Dermis blood vessel endothelial cell (primary cell): Measurements from ENCODE around the gene NT5C1A. TPM values are rescaled to one million over a fixed set of nuclear protein-coding genes. Genes with fewer than 3 reads are reported as not detected.

Experiments used
- DNase-seq: peaks from one replicate; pipeline ENCODE4 v3.0.0; 2010
- total RNA-seq: library from RNA; depleted of rRNA; stranded (reverse); fragments of >200 nt; gene quantifications from 2 replicates; pipeline ENCODE4 v1.2.3, GENCODE V29; 2014

Gene NT5C1A
- total RNA-seq, 1 donor from 2014 or later, result not detected

DNA sequence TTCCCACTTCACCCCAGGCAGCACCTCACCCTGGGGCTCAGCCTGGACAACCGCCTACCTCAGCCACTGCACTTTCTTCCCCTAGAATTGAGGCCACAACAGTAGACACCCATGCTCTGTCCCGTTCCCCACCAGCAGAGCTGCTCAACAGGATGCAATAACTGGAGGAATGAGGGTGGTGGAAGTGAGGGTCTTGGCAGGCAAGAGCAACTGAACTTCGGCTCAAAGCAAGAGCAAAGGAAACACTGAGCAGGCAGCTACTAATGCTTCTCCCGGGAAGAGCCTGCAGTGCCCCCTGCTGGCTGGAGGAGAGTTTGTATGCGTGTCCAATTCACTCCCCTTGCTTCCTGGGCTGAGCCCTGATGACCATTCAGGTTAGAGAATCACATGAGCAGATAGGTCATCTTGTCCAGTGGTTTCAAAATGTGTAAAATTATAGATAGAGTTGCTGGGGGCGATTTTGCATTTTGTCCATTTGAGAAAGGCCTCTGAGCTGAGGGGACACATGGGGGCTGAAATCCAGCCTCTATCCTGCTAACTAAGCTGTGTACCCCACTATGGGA lies 13.9 kb downstream of the NT5C1A start:
- DNase-seq, result peak; percentile 71

DNA sequence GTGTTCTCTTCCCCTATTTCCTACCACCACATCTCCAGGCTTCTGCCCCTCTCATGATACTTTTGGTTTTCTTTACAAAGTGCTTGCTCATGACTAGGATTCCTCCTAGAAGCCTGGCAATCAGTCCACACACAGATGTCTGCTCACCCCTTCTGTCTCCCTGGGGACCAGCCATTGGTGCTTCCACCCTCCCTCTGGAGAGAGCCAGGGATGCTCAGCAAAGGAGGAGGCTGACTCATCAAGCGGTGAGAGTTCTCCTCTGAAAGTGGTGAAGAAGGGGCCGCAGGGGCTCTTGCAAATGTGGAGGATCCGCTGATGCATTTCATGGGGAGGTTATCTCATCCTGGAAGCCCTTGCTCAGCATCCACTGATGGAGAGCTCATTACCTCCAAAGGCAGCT lies 14.5 kb downstream of the NT5C1A start:
- DNase-seq, result no peak

DNA sequence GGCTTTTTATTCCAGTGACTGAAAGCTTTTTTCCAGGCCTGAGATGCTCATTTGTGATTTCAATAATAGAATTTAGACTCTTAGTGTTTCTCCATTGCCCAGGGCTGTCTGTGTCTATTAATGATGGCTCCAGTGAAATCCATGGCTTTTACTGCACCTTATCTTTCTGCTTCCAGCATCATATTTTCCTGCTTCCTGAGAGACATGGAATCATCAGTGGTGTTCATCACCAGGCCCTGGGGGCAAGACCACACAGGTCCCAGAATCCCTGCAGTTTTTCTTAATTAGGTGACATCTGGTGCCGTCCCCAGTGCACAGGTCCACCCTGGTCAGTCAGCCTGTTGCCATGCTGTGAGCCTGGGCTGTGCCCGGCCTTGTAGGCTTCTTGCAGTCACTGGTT lies 15.5 kb downstream of the NT5C1A start:
- DNase-seq, result no peak

DNA sequence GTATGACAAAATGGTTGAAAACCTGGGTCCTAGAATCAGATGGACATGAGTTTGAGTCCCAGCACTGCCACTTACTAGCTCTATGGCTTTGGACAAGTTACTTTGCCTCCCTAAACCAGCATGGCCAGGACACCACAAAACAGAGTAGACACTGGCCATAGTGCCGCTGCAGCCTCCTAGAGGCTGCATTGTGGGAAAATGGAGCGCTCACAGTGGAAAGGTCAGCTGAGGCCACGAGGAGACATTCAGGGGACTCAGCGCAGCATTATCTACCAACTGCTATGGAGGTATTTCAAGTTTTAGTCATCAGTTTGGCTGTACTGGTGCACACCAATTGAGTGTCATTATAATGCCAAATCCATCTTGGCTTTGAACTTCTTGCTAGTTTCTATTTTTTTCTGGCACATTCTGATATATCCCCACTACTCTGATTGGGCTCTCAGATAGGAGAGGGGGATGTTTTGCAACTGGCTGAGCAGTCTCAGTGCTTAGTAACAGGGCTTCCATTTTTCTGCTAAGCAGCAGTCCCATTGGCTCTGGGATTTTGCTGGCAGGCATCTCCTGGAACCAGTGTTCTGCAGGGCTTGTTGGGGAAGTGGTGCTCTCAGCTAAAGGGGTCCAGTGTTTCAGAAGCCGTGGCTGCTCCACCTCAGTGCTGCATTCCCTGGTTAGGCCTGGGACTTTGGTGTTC lies 16.2 kb downstream of the NT5C1A start:
- DNase-seq, result no peak

DNA sequence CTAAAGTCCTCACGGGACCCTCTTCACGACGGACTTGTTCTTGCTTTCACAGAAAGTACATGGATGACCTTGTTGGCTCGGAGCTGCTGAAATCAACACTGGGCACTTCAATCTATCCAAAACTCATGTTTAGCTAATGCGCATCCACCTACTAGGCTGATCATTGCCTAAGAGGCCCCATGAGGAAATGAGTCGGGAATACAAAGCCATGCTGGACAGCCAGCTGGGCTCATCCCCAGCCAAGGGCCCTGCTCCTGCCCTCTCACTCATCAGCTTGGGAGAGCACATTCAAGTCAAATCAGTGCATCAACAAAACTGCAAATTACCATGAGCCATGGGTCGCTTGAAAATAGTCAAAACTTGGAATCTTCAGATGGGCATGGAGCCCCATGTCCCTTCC lies 17.6 kb downstream of the NT5C1A start:
- no peak for DNase-seq

DNA sequence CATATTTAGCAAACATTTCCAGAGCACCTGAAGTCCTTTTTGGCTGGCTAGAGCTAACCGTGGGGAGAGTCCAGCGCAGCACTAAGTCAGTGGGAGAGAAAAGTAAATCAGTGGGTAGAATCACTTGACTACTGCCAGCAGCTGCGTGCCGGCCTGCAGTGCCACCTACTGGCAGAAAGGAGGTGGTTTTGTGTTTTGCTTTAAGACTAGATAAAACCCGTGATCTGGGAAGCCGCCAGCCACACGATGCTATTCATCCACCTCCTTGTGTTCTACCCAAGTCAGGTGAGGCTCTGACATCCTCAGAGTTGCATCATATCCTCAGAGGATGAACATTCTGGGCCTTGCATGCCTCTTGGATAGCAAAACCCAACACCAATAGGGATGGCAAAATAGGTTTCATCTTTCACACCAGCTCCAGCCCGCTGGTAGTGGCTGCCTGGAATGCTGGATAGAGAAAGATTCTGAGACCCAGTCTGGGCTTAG lies 18.3 kb downstream of the NT5C1A start:
- DNase-seq, result peak; percentile 84

DNA sequence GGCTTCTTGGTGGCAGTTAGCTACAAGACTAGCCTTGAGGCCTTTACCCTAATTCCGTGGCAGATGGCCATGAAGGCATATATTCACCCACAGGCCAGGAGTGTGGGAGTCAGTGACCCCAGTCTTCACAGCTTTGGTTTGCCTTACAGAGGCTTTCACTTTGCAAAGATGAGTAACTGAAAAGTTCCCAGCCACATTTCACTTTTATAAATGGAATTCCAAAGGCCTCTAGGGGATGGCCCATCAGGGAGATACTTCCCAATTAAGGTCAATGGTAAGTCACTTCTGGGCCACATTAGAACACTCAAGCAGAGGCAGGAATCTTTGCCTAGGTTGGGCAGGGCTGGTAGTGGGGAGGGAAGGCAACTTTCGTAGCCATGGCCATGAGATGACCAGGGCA lies 19.4 kb downstream of the NT5C1A start:
- no peak for DNase-seq

DNA sequence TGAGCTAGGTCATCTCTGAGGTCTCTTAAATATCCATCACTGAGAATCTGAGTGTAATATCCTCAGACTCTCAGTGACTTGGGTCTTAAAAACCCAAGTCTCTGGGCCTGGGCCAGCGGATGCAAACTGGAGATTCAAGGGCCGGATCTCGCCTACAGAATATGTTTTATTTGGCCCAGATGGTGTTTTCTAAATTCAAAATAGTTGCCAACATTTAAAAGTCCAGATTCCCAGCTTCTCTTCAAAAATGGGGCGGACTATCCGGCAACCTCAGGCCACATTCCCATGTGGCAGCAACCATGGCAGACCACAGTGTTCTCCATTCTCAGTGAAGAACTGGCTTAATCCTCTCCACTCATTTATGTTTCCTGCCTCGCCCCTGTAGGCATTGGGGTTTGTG lies 19.8 kb downstream of the NT5C1A start:
- DNase-seq, result no peak

DNA sequence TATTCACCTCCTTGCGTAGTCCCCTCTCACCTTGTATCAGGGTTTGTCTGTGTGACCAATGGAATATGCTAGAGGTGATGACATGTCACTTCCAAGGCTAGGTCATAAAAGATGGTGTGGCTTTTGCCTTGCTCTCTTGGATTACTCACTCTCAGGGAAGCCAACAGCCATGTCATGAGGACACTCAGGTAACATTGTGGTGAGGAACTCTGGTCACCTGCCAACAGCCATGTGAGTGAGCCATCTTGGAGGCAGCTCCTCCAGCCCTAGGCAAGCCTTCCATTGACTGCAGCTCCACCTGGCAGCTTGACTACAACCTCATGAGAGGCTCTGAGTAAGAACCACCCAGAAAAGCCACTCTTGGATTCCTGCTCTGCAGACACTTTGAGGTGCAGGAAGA lies 21.5 kb downstream of the NT5C1A start:
- no peak for DNase-seq

DNA sequence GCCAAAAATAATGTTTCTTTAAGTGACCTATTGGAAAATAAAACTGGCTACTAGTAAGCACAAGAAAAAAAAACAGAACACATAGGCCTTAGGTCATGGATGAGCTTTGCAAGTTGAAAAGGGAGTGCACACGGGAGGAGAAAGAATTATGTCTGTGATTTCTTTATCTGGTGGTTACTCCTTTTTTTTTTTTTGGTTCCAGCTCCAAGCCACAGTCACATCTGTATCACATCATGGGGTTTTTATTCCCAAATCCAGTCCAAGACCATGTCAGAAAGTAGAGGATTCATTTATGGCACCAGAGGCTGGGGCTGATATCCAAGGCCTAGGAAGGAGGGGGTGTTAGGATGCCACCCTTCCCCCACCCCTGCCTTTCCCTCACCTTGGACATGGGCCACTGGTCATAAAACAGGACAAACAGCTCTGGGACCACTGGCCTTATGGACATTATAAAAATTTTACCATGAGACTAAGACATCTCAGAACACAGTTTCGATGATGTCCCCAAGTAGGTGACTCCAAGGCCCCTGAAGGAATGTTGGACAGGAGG lies 22.2 kb downstream of the NT5C1A start:
- DNase-seq, result no peak

DNA sequence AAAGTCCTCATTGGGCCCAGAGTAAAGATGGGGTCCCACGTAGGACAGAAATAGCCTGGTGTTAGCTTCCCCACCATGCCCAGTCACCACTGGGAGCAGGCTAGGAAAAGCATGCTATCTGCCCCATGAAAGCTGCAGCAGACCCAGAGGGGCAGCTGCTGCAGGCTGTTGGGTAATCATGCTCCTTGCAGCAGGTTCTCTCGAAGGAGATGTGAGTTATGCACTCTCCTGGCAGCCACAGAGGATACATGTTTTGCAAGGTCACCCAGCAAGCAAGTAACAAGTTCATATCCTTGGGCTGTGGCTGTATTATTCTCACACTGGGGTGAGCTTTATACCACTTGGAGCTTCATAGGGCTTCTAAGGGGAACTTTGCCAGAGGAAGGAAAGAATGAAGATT lies 23.4 kb downstream of the NT5C1A start:
- DNase-seq, result no peak

DNA sequence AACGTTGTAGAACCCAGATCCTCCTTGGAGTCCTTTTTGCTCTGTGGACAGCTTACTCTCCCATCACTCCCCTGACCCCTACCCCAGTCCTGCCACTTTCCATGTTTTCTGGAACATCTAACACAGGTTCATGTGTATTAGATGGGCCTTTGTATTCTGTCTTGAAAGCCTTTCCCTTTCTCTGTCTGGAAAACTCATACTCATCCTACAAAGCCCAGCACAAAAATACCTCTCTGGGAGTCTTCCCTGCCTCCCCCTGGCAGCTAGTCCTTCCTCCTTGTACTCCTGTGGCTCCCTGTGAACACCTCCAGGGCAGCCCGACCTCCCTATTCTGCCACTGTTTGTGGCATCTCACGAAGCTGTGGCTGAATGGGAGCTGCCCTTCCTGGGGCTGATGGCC lies 24.7 kb downstream of the NT5C1A start:
- DNase-seq, result no peak

DNA sequence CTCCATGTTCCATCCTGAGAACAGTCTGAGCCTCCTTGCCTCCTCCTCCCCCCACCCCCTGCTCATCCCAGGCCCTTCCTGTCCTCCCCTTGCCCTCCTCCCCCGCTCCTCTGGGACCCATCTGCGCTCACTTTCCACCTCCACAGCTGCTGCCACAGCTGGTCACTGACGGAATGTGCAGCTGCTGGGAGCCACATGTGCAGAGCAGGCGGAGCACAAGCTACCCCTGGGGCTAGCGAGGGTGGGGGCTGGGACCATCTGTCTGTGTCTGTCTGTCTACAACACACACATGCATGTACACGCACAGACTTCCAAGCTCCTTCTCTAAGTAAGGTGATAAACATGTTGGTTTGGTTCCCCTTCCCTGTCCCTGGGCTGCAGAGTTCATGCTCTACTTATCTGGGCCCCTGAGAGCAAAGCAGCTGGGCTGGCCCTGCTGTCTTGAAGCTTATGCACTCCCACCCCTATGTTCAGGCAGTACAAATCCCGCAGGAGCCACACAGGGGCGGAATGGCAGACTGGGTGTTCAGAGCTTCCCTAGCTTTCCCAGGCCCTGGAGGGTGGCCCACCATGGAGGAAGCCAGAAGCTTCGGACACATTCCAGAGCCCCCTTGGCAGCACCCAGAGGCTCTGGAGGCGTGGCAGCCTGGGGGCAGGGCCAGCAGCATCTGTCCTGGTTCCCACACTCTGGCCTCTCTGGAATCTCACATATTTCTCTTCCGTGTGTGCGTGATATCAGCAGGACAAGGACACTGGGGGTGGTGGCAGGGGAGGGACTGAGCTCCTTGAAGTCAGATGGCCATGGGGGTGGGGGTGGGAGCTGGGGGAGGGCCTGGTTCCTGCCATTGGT lies 25.4 kb downstream of the NT5C1A start:
- DNase-seq, result no peak

DNA sequence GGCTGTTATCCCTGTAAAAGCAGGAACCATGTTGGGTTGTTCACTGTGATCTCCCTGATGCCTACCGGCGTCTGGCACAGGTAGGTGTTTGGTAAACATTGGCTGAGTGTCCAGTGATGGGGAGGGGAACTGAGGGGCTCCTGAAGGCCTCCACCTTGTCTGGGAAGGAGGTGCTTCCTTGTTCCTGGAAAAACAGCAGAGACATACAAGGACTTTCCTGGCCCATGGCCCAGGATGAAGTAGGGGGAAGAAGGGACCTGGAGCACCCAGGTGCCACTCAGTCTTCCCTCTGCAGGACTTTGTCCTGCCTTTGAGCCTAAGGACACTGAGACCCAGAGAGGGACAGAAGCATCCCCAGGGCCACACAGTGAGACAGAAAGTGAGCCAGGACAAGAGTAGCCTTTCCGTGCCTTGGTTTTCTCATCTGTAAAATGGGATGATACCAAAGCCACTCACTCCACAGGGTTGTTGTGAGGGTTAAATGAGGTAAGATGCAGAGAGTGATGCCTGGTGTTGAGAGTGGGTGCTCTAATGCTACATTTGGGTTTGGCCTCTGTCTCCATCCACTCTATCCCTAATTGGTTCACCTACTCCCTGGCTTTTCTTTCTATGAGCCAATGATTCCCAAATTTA lies 26.4 kb downstream of the NT5C1A start:
- DNase-seq, result no peak

DNA sequence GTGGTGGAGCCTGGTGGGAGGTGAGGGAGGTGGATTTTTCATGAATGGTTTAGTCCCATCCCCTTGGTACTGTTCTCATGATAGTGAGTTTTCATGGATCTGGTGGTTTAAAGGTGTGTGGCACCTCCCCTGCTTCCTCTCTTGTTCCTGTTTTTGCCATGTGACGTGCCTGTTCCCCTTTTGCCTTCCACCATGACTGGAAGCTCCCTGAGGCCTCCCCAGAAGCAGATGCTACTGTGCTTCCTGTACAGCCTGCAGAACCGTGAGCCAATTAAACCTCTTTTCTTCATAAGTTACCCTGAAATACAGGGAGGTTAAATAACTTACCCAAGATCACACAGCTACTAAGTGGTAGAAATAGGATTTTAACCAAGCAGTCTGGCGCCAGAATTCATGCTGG lies 28.2 kb downstream of the NT5C1A start:
- DNase-seq, result no peak

DNA sequence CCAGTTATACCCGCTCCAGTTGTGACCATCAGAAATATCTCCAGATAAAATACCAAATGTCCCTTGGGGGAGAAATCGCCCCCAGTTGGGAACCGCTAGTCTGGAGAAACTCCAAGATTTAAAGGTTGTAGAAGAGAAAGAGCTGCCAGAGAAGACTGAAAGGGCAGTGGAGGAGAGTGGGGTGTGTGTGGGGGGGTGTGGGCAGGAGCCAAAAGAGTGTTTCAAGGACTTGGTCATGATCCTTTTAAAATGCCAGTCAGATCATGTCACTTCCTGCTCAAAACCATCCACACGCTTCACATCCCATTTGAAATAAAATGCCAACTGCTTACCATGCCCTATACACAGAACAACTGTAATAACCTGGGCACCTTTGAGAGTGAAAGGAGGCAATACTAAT lies 29.1 kb downstream of the NT5C1A start:
- DNase-seq, result no peak

DNA sequence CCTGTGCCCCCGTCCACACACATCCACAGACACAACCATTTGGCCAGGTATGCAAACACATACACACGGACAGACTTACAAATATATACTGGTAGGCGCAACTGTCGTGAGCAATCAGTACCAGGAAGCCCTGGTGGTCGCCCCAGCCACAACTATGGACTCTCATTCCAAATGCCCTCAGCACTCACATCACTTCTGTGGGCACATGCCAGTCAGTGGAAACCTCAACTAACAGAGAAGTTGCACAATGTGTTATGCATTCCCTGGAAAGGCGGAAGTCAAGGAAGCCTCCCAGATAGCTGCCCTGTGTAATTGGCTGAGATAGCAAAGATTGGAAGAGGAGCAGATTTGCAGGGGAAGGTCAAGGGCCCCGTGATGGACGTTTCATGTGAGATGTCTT lies 31.0 kb downstream of the NT5C1A start:
- no peak for DNase-seq

DNA sequence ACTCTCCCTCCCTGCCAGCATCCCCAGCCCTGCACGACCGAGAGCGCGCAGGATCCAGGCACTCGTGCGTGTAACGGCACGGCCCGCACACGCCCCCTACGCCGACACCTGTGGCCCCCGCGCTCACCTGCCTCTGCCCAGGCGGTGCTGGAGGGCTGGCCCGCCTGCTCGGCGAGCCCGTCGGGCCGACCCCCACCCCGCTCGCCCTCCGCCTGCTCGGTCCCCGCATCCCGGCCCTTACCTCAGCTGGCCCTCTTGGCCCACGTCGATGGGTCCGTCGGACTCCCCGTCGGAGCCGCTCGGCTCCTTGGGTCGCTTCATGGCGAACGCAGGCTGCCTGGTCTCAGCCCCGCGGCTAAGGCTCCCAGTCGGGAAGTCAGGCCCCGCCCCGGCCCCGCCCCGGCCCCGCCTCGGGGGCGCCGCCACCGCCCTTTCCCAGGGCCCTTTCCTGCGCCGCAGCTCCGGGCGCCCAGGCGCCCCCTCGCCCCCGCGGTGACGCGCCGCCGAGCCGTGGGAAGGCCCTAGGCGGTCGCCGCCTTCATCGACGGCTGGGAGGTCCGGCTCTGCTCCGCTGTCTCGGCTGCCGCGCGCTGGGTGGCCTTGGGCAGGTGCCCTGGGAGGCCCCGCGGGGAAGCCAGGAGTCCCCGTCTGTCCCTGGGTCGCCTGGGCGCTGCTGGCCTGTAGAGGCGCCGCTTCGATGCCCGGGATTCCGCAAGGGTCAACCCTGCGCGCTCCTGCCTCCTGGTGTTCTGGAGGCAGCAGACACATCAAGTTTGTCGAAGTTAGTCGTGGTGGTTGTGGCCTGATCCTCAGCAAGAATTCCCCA lies 32.4 kb downstream of the NT5C1A start, which contains the start of gene HEYL:
Gene HEYL, minus strand, starts transcription at position 339 of the 826 bp plus-strand sequence. Its CDS starts 18 bp downstream, at position 321.
- peak; percentile 51 for DNase-seq

DNA sequence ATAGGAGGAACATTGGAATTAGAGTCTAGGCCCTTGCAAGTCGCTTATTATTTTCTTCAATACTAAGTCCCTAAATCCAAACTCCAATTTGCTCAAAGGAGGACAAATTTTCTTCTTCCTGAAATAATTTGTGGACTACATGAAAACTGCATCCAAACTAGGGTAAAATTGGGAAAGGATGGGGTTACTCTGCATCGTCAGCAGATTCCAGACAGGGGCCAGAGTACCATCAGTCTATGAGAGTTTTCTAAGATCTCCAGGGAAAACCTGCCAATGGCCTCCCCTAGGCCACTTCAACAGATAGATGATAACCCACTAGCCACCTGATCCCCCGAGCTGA lies 33.0 kb downstream of the NT5C1A start:
- no peak for DNase-seq

DNA sequence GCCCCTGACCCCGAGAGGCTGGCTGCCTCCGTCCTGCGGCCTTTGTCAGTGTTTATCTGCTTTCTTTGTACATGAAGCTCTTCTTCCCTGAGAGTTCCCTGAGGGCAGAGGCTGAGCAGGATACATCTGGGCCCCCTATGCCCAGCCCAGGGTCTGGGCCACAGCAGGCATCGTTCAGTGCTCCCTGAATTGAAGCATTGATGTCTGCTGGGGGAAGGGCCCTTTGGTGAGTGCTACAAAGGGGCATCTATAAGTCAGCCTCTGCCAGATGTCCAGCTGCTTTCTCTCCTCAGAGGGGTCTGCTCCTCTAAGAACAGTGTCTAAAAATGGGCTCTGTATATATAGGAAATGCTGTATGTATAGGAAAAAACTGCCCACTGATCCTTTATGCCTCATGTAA lies 34.5 kb downstream of the NT5C1A start:
- DNase-seq, result no peak

DNA sequence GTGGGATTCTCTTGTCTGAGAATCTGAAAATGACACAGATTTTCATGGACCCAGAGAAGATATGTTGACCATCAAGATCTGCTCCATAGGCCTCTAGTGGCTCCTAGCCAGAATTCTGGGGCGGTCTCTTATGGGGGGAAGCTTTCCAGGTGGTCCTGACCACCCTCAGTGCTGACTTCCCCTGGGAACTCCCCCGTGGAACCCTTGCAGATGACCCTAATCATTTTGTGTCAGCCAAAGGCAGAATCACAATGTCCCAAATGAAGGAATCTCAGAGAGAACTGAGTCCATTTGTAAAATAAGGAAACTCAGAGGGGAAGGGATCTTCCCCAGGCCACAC lies 36.1 kb downstream of the NT5C1A start:
- no peak for DNase-seq

DNA sequence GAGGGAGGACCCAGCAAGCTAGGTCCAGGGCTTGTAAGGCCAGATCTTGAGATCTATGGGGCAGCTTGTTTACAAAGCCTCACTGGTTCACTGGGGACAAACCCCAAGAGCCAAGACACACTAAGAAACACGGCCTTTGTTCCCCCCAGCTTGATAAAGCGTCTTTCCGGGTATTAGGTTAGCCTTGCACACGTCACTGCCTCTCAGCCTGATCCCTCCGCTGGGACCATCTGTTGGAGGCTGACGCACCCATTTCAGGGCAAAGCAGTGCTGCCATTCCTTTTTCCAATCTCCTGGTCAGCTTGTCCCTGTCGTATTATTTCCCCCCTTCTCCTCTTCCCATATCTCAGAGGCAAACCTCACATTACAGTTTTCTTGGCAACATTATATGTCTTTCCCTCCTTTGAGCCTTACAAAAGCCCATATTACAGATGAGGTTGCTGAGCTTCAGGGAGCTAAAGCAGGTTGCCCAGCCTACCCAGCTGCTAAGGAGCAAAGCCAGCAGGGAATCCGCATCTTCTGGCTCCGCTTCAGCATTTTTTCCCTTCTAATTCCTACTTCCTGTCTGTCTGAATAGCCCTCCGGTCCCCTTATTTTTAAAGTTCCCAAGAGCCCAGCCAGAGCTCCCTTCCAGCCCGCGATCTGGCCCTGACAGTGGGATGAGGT lies 36.6 kb downstream of the NT5C1A start:
- DNase-seq, result no peak
